HEK293 (cell line): ENCODE data around the gene NEXN.

Source experiments
- BCL11B ChIP-seq: fragments of 450-650 bp; formaldehyde crosslinking; IDR thresholded peaks from 2 replicates; pipeline ENCODE4 v1.5.1; 2016; ENCODE audit warnings: low read depth, missing biosample characterization, missing genetic modification characterization
- GLI4 ChIP-seq: fragments of 450-650 bp; formaldehyde crosslinking; IDR thresholded peaks from 2 replicates; pipeline ENCODE4 v1.5.1; 2016; ENCODE audit warnings: missing biosample characterization, missing genetic modification characterization
- HIC1 ChIP-seq: fragments of 450-650 bp; formaldehyde crosslinking; IDR thresholded peaks from 2 replicates; pipeline ENCODE4 v1.5.1; 2016; ENCODE audit warnings: missing biosample characterization, missing genetic modification characterization
- HOXD13 ChIP-seq: sonication (generic); formaldehyde crosslinking; IDR thresholded peaks from 2 replicates; pipeline ENCODE4 v1.8.0; 2022; ENCODE audit warnings: missing genetic modification reagents, borderline replicate concordance
- MEIS1 ChIP-seq: sonication (generic); formaldehyde crosslinking; IDR thresholded peaks from 2 replicates; pipeline ENCODE4 v1.8.1; 2022; ENCODE audit warnings: missing genetic modification reagents, mild to moderate bottlenecking, borderline replicate concordance
- MYNN ChIP-seq: fragments of 450-650 bp; formaldehyde crosslinking; IDR thresholded peaks from 2 replicates; pipeline ENCODE4 v1.5.1; 2016; ENCODE audit warnings: missing biosample characterization, missing genetic modification characterization, borderline replicate concordance
- PBX3 ChIP-seq: sonication (generic); formaldehyde crosslinking; IDR thresholded peaks from 2 replicates; pipeline ENCODE4 v1.8.1; 2022; ENCODE audit warnings: mild to moderate bottlenecking, moderate library complexity, missing genetic modification reagents
- PRDM1 ChIP-seq: fragments of 450-650 bp; formaldehyde crosslinking; IDR thresholded peaks from 2 replicates; pipeline ENCODE4; 2016; ENCODE audit warnings: missing biosample characterization, missing genetic modification characterization
- REPIN1 ChIP-seq: fragments of 450-650 bp; formaldehyde crosslinking; IDR thresholded peaks from 2 replicates; pipeline ENCODE4 v1.5.1; 2017; ENCODE audit warnings: missing biosample characterization, missing genetic modification characterization, low read depth
- TSHZ1 ChIP-seq: fragments of 450-650 bp; formaldehyde crosslinking; IDR thresholded peaks from 2 replicates; pipeline ENCODE4 v1.5.1; 2016; ENCODE audit warnings: missing biosample characterization, missing genetic modification characterization, borderline replicate concordance
- WT1 ChIP-seq: fragments of 450-650 bp; formaldehyde crosslinking; IDR thresholded peaks from 2 replicates; pipeline ENCODE4 v1.5.1; 2016; ENCODE audit warnings: missing biosample characterization, missing genetic modification characterization
- ZBTB11 ChIP-seq: fragments of 450-650 bp; formaldehyde crosslinking; conservative IDR thresholded peaks from 2 replicates; pipeline ENCODE4 v1.5.1; 2016; ENCODE audit warnings: low read depth, missing biosample characterization, missing genetic modification characterization
- ZBTB48 ChIP-seq: fragments of 450-650 bp; formaldehyde crosslinking; IDR thresholded peaks from 2 replicates; pipeline ENCODE4 v1.5.1; 2016; ENCODE audit warnings: missing biosample characterization, missing genetic modification characterization
- ZNF394 ChIP-seq: fragments of 450-650 bp; formaldehyde crosslinking; IDR thresholded peaks from 2 replicates; pipeline ENCODE4 v1.5.1; 2016; ENCODE audit warnings: missing biosample characterization, missing genetic modification characterization, mild to moderate bottlenecking, moderate library complexity, borderline replicate concordance
- ZNF488 ChIP-seq: fragments of 450-650 bp; formaldehyde crosslinking; IDR thresholded peaks from 2 replicates; pipeline ENCODE4 v1.5.1; 2016; ENCODE audit warnings: missing biosample characterization, missing genetic modification characterization
- ZNF549 ChIP-seq: fragments of 450-650 bp; IDR thresholded peaks from 2 replicates; pipeline ENCODE4 v1.5.1; 2018; ENCODE audit warnings: missing biosample characterization, missing genetic modification characterization, mild to moderate bottlenecking, inconsistent platforms, moderate library complexity
- ZNF571 ChIP-seq: fragments of 450-650 bp; formaldehyde crosslinking; IDR thresholded peaks from 2 replicates; pipeline ENCODE4 v1.5.0; 2017; ENCODE audit warnings: missing biosample characterization, missing genetic modification characterization
- ZNF639 ChIP-seq: fragments of 450-650 bp; formaldehyde crosslinking; IDR thresholded peaks from 2 replicates; pipeline ENCODE4 v1.5.1; 2016; ENCODE audit warnings: missing biosample characterization, missing genetic modification characterization
- ZNF660 ChIP-seq: fragments of 450-650 bp; IDR thresholded peaks from 2 replicates; pipeline ENCODE4 v1.5.1; 2018; ENCODE audit warnings: missing biosample characterization, mild to moderate bottlenecking, missing genetic modification characterization
- ZSCAN30 ChIP-seq: fragments of 450-650 bp; IDR thresholded peaks from 2 replicates; pipeline ENCODE4 v1.5.1; 2018; ENCODE audit warnings: missing biosample characterization, mild to moderate bottlenecking, missing genetic modification characterization, moderate library complexity
- TF ChIP-seq, protein P1 (sequence below): fragments of 450-650 bp; formaldehyde crosslinking; IDR thresholded peaks from 2 replicates; pipeline ENCODE4 v1.5.1; 2016; ENCODE audit warnings: missing biosample characterization, missing genetic modification characterization
- TF ChIP-seq, protein P2 (sequence below): fragments of 450-650 bp; formaldehyde crosslinking; IDR thresholded peaks from 2 replicates; pipeline ENCODE4 v1.5.1; 2016; ENCODE audit warnings: missing biosample characterization, missing genetic modification characterization

The NEXN gene

GRCh38 chr1:77888781-77889642 is 588 bp downstream of the NEXN start (continued):
- TF ChIP-seq REPIN1 (tag by site-specific recombination) (no peak), ZSCAN30 (peak; percentile 74; the same call in 1 of the 2 replicates), ZNF488 (tag by site-specific recombination) (no peak), GLI4 (no peak), PBX3 (CRISPR knock-in tag) (no peak), ZNF639 (tag by site-specific recombination) (no peak), HOXD13 (CRISPR knock-in tag) (no peak), PRDM1 (tag by site-specific recombination) (no peak), MEIS1 (CRISPR knock-in tag) (no peak), ZBTB11 (0 out of 2 replicates have a peak, but pooled peaks have one; percentile 18), ZBTB48 (tag by site-specific recombination) (peak; percentile 99), ZNF571 (tag by site-specific recombination) (no peak), WT1 (tag by site-specific recombination) (no peak), ZNF394 (tag by site-specific recombination) (no peak), BCL11B (tag by site-specific recombination) (no peak), TSHZ1 (tag by site-specific recombination) (no peak), MYNN (no peak), ZNF549 (tag by site-specific recombination) (no peak), ZNF660 (tag by site-specific recombination) (0 out of 2 replicates have a peak, but pooled peaks have one; percentile 10), HIC1 (peak; percentile 67; the same call in 1 of the 2 replicates)
- TF ChIP-seq, protein P1, sequence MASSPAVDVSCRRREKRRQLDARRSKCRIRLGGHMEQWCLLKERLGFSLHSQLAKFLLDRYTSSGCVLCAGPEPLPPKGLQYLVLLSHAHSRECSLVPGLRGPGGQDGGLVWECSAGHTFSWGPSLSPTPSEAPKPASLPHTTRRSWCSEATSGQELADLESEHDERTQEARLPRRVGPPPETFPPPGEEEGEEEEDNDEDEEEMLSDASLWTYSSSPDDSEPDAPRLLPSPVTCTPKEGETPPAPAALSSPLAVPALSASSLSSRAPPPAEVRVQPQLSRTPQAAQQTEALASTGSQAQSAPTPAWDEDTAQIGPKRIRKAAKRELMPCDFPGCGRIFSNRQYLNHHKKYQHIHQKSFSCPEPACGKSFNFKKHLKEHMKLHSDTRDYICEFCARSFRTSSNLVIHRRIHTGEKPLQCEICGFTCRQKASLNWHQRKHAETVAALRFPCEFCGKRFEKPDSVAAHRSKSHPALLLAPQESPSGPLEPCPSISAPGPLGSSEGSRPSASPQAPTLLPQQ: no peak
- TF ChIP-seq, protein P2, sequence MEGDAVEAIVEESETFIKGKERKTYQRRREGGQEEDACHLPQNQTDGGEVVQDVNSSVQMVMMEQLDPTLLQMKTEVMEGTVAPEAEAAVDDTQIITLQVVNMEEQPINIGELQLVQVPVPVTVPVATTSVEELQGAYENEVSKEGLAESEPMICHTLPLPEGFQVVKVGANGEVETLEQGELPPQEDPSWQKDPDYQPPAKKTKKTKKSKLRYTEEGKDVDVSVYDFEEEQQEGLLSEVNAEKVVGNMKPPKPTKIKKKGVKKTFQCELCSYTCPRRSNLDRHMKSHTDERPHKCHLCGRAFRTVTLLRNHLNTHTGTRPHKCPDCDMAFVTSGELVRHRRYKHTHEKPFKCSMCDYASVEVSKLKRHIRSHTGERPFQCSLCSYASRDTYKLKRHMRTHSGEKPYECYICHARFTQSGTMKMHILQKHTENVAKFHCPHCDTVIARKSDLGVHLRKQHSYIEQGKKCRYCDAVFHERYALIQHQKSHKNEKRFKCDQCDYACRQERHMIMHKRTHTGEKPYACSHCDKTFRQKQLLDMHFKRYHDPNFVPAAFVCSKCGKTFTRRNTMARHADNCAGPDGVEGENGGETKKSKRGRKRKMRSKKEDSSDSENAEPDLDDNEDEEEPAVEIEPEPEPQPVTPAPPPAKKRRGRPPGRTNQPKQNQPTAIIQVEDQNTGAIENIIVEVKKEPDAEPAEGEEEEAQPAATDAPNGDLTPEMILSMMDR (tag by site-specific recombination): no peak
